Measurements from ENCODE around the gene UBE2D2. TPM values are rescaled to one million over a fixed set of nuclear protein-coding genes. Genes with fewer than 3 reads are reported as not detected.

Gene UBE2D2
- total RNA-seq, 1 donor from 2014 or later: 110 TPM

GRCh38 chr5:139571966-139572365, 10.8 kb downstream of the UBE2D2 start:
- peaks cover 76% of the 10 kb centered on the region for H3K4me1 ChIP-seq
- intact Hi-C loops (cut with micrococcal nuclease): no loop called here

GRCh38 chr5:139574641-139575312, 13.6 kb downstream of the UBE2D2 start:
- peak; percentile 66 for TF ChIP-seq CTCF (IDR thresholded peaks at IDR 0.05; ENCODE audit: borderline replicate concordance)
- peaks cover 77% of the 10 kb centered on the region for H3K4me1 ChIP-seq
- H3K27ac ChIP-seq (replicated peaks): no peak overlapping the region
- intact Hi-C loops (cut with micrococcal nuclease): no loop called here
- H3K9me3 ChIP-seq (replicated peaks): no peaks in the 10 kb centered on the region
- no peak overlapping the region for H3K4me3 ChIP-seq
- no peak for DNase-seq
- no peaks in the 10 kb centered on the region for H3K27me3 ChIP-seq (ENCODE audit: low read depth)
- H3K36me3 ChIP-seq: peaks cover 8% of the 10 kb centered on the region

More at GRCh38 chr5:139571966-139572365, 10.8 kb downstream of the UBE2D2 start:
- no peak for TF ChIP-seq CTCF (IDR thresholded peaks at IDR 0.05; ENCODE audit: borderline replicate concordance)
- H3K27me3 ChIP-seq (ENCODE audit: low read depth): no peaks in the 10 kb centered on the region
- DNase-seq: no peak
- H3K36me3 ChIP-seq: peaks cover 15% of the 10 kb centered on the region
- H3K27ac ChIP-seq (replicated peaks): peak overlapping the region; percentile 22
- no peaks in the 10 kb centered on the region for H3K9me3 ChIP-seq (replicated peaks)
- no peak overlapping the region for H3K4me3 ChIP-seq

GRCh38 chr5:139575313-139575646, 14.1 kb downstream of the UBE2D2 start:
- H3K27me3 ChIP-seq (ENCODE audit: low read depth): no peaks in the 10 kb centered on the region
- H3K9me3 ChIP-seq (replicated peaks): no peaks in the 10 kb centered on the region
- DNase-seq: no peak
- intact Hi-C loops (cut with micrococcal nuclease): no loop called here
- peaks cover 82% of the 10 kb centered on the region for H3K4me1 ChIP-seq
- H3K36me3 ChIP-seq: peaks cover 3% of the 10 kb centered on the region
- no peak overlapping the region for H3K4me3 ChIP-seq
- H3K27ac ChIP-seq (replicated peaks): no peak overlapping the region
- TF ChIP-seq CTCF (IDR thresholded peaks at IDR 0.05; ENCODE audit: borderline replicate concordance): no peak

- TF ChIP-seq CTCF (IDR thresholded peaks at IDR 0.05; ENCODE audit: borderline replicate concordance): no peak
- Histone ChIP-seq H3K9me3 (replicated peaks) (no peaks in the 10 kb centered on the region), H3K36me3 (no peaks in the 10 kb centered on the region), H3K27me3 (ENCODE audit: low read depth) (no peaks in the 10 kb centered on the region), H3K4me1 (peaks cover 82% of the 10 kb centered on the region), H3K27ac (replicated peaks) (no peak overlapping the region), H3K4me3 (no peak overlapping the region)
- intact Hi-C loops (cut with micrococcal nuclease): no loop called here
- DNase-seq: no peak
Measured at GRCh38 chr5:139575751-139576150, 14.6 kb downstream of the UBE2D2 start.

GRCh38 chr5:139577689-139578290, 16.7 kb downstream of the UBE2D2 start:
- intact Hi-C loops (cut with micrococcal nuclease): no loop called here
- no peak for DNase-seq

More at GRCh38 chr5:139577689-139578290, 16.7 kb downstream of the UBE2D2 start:
- Histone ChIP-seq H3K27me3 (ENCODE audit: low read depth) (no peaks in the 10 kb centered on the region), H3K9me3 (replicated peaks) (no peaks in the 10 kb centered on the region), H3K4me3 (no peak overlapping the region), H3K4me1 (peaks cover 63% of the 10 kb centered on the region), H3K27ac (replicated peaks) (peak overlapping the region; percentile 9), H3K36me3 (no peaks in the 10 kb centered on the region)
- TF ChIP-seq CTCF (IDR thresholded peaks at IDR 0.05; ENCODE audit: borderline replicate concordance): no peak

Data from left ventricle myocardium inferior (tissue), 1 donor.